Putamen (tissue), 1 donor: Measurements from ENCODE around the gene URB2.
A peak's percentile ranks its signal among the peaks of the same experiment; 100 is the strongest.

ENCODE experiments used
- DNase-seq: peaks from one replicate; pipeline ENCODE4 v3.0.0-alpha.2; 2016; ENCODE audit warnings: low spot score

URB2 gene

GRCh38 chr1:229645324-229645993 is 19.4 kb downstream of the URB2 start:
- no peak for DNase-seq

GRCh38 chr1:229648406-229648805 is 22.4 kb downstream of the URB2 start:
- DNase-seq, result no peak

GRCh38 chr1:229650045-229650444 is 24.0 kb downstream of the URB2 start:
- DNase-seq, result no peak

- DNase-seq, result no peak
Measured at GRCh38 chr1:229651546-229651945, 25.5 kb downstream of the URB2 start.

GRCh38 chr1:229653420-229653819 is 27.4 kb downstream of the URB2 start:
- DNase-seq, result no peak

- DNase-seq, result no peak
Measured at GRCh38 chr1:229655781-229656180, 29.7 kb downstream of the URB2 start.

GRCh38 chr1:229657993-229658755 is 32.1 kb downstream of the URB2 start:
- DNase-seq, result no peak

GRCh38 chr1:229661022-229661877 is 35.2 kb downstream of the URB2 start:
- peak; percentile 78 for DNase-seq

GRCh38 chr1:229661897-229662296 is 35.9 kb downstream of the URB2 start:
- DNase-seq, result no peak

GRCh38 chr1:229664133-229664689 is 38.2 kb downstream of the URB2 start:
- DNase-seq, result peak; percentile 52

GRCh38 chr1:229665912-229666558 is 40.0 kb downstream of the URB2 start:
- peak; percentile 34 for DNase-seq

GRCh38 chr1:229666585-229666984 is 40.5 kb downstream of the URB2 start:
- DNase-seq, result no peak

GRCh38 chr1:229669333-229669732 is 43.3 kb downstream of the URB2 start:
- DNase-seq, result no peak

- DNase-seq, result no peak
Measured at GRCh38 chr1:229671310-229671709, 45.3 kb downstream of the URB2 start.

GRCh38 chr1:229672246-229672645 is 46.2 kb downstream of the URB2 start:
- no peak for DNase-seq

- DNase-seq, result no peak
Measured at GRCh38 chr1:229674042-229674441, 48.0 kb downstream of the URB2 start.

GRCh38 chr1:229675396-229675795 is 49.3 kb downstream of the URB2 start:
- no peak for DNase-seq

- no peak for DNase-seq
Measured at GRCh38 chr1:229685149-229685548, 59.1 kb downstream of the URB2 start.

GRCh38 chr1:229689273-229689672 is 63.2 kb downstream of the URB2 start:
- no peak for DNase-seq

GRCh38 chr1:229689904-229690303 is 63.9 kb downstream of the URB2 start:
- no peak for DNase-seq

- DNase-seq, result no peak
Measured at GRCh38 chr1:229690662-229691061, 64.6 kb downstream of the URB2 start.

GRCh38 chr1:229691362-229691761 is 65.3 kb downstream of the URB2 start:
- DNase-seq, result no peak
